Osteocyte (in vitro differentiated cells): ENCODE measurements around the gene CTDSPL. TPM values are rescaled to one million over a fixed set of nuclear protein-coding genes. Genes with fewer than 3 reads are reported as not detected.
A peak's percentile ranks its signal among the peaks of the same experiment; 100 is the strongest.

Source experiments
- DNase-seq: peaks from one replicate; pipeline ENCODE4 v3.0.0; 2021; ENCODE audit warnings: mixed read lengths; ENCODE audit not compliant: unreplicated experiment; ENCODE audit errors: extremely low spot score
- H3K27ac Mint-ChIP-seq: one replicate; pipeline ENCODE4 v1.8.0; 2021; ENCODE audit warnings: mild to moderate bottlenecking, mixed read lengths; ENCODE audit not compliant: unreplicated experiment
- H3K27me3 Mint-ChIP-seq: one replicate; pipeline ENCODE4 v1.8.0; 2021; ENCODE audit warnings: mixed read lengths; ENCODE audit not compliant: unreplicated experiment
- H3K36me3 Mint-ChIP-seq: one replicate; pipeline ENCODE4 v1.8.0; 2021; ENCODE audit warnings: mixed read lengths; ENCODE audit not compliant: unreplicated experiment
- H3K4me1 Mint-ChIP-seq: one replicate; pipeline ENCODE4 v1.8.0; 2021; ENCODE audit warnings: mixed read lengths; ENCODE audit not compliant: unreplicated experiment
- H3K4me3 Mint-ChIP-seq: one replicate; pipeline ENCODE4 v1.8.0; 2021; ENCODE audit warnings: mild to moderate bottlenecking, moderate library complexity, mixed read lengths; ENCODE audit not compliant: unreplicated experiment
- H3K9me3 Mint-ChIP-seq: one replicate; pipeline ENCODE4 v1.8.0; 2021; ENCODE audit warnings: mixed read lengths; ENCODE audit not compliant: unreplicated experiment
- total RNA-seq: library from RNA; stranded (reverse); gene quantifications from 2 replicates; pipeline ENCODE4 v1.2.1, GENCODE V29; 2021
- TF ChIP-seq, protein P1 (sequence below): fragments of 200-600 bp; sonication (generic); IDR thresholded peaks from 2 replicates; pipeline ENCODE4 v1.5.0; 2021; ENCODE audit warnings: antibody characterized with exemption, mild to moderate bottlenecking, moderate library complexity

Gene CTDSPL
- total RNA-seq, 1 donor from 2014 or later, result 71.6 TPM

DNA sequence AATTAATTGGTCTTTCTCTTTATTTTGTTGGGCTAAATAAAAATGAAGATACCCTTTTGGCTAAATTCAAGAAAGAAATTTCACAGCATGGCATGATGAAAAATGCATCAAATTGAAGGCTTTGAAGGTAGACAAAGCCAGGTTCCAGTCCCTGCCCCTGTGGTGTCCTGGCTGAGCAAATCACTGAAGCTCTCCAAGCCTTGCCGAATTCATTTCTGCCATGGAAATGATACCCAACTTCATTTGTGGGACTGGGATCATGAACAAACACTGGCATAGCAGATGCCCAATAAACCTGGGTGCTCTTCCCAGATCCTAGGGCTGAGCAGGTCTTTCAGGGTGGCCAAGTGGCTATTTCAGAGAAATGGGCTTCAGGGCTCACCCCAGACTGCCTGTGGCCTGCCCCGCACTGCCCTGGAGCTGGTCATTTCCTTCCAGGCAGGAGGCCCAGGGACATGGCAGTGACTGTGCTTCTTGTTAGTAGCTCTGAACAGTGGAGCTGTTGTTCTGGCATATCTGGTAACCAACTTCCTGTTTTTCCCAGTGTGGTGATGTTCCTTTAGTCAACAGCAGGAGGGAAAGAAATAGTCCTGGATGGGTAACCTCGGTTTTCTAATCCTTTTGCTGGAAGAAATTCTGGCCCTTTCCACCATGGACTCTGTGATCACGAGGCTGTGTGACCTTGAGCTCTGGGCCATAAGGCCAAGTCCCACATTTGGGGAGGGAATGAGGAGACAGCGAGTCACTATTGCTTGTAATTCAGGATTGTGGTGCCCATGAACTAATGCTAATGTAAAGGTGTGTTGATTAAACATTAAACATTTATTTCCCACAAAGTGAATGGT is 47.6 kb downstream of the CTDSPL start:
- Mint-ChIP-seq H3K4me1 (peaks cover 61% of the 10 kb centered on the region), H3K9me3 (no peaks in the 10 kb centered on the region), H3K27ac (no peak overlapping the region), H3K4me3 (no peak overlapping the region), H3K36me3 (peaks cover 19% of the 10 kb centered on the region), H3K27me3 (no peaks in the 10 kb centered on the region)
- TF ChIP-seq, protein P1, sequence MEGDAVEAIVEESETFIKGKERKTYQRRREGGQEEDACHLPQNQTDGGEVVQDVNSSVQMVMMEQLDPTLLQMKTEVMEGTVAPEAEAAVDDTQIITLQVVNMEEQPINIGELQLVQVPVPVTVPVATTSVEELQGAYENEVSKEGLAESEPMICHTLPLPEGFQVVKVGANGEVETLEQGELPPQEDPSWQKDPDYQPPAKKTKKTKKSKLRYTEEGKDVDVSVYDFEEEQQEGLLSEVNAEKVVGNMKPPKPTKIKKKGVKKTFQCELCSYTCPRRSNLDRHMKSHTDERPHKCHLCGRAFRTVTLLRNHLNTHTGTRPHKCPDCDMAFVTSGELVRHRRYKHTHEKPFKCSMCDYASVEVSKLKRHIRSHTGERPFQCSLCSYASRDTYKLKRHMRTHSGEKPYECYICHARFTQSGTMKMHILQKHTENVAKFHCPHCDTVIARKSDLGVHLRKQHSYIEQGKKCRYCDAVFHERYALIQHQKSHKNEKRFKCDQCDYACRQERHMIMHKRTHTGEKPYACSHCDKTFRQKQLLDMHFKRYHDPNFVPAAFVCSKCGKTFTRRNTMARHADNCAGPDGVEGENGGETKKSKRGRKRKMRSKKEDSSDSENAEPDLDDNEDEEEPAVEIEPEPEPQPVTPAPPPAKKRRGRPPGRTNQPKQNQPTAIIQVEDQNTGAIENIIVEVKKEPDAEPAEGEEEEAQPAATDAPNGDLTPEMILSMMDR, result no peak
- no peak for DNase-seq

DNA sequence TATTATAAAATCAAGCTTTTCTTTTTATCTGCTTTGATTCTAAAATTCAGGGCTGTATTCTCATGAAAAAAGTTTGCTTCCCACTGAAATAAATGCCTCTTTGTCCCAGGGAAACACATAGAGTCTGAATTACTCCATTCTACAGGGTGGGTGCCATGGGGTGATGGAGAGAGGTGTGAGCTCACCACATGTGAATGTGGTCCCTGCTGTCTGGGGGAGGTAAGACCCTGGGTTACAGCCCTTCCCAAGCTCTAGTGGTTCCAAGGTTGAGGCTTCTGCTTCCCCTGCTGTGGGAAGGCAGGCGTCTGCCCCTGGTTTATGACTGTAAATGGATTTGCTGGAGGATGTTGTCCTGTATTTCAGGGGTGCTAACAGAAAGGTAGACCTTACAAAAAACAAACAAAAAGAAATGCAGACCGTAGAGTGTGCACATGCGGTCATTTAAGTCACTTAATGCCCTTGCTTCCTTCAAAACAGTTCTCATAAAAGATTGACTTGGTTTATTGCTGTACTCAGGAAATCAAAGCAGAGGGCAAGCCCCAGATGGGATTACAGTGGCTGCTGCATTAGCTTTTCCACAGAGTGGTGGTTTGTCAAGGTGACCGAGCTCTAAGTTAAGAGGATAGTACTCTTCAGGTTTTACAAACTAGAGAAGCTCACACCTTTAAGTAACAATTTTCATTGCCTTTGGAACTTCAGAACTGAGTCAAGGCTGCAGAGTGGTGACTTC is 49.2 kb downstream of the CTDSPL start:
- Mint-ChIP-seq H3K27ac (peak overlapping the region; percentile 18), H3K4me3 (no peak overlapping the region), H3K27me3 (no peaks in the 10 kb centered on the region), H3K36me3 (peaks cover 27% of the 10 kb centered on the region), H3K4me1 (peaks cover 54% of the 10 kb centered on the region), H3K9me3 (peaks cover 8% of the 10 kb centered on the region)
- no peak for DNase-seq
- TF ChIP-seq, protein P1, result no peak

DNA sequence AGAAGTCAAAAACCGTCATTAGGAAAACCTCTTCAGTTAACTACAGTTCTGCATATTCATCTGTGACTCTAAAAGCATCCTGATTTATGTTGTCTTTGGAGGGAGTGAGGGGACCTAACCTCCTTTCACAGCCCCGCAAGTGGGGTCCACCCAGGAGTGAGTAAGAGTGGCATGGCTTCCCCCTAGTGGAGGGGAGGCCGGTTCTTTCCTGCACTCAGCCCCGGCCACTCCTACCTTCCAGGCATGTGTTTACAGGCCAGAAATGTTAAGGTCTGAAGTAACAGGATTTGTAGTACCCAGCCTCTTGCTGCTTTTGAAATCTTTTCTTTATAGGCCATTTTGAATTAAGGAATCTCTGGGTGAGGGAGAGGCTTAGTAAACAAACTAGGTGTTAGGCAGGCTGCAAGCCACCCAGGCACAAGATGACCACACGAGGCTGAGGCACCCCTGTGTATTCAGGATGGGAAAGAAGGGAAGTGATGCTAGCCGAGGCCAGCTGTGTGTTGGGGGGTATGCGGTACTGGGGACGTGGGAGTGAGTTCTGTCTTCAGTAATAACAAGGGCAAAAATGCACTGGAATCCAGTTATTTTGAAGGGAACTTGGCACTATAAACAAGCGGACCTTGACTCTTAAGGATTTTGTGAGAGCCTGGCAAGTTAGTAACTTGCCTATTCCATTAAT is 50.5 kb downstream of the CTDSPL start:
- Mint-ChIP-seq H3K4me3 (no peak overlapping the region), H3K36me3 (peaks cover 30% of the 10 kb centered on the region), H3K27ac (no peak overlapping the region), H3K4me1 (peaks cover 49% of the 10 kb centered on the region), H3K27me3 (no peaks in the 10 kb centered on the region), H3K9me3 (peaks cover 8% of the 10 kb centered on the region)
- TF ChIP-seq, protein P1, result no peak
- no peak for DNase-seq

DNA sequence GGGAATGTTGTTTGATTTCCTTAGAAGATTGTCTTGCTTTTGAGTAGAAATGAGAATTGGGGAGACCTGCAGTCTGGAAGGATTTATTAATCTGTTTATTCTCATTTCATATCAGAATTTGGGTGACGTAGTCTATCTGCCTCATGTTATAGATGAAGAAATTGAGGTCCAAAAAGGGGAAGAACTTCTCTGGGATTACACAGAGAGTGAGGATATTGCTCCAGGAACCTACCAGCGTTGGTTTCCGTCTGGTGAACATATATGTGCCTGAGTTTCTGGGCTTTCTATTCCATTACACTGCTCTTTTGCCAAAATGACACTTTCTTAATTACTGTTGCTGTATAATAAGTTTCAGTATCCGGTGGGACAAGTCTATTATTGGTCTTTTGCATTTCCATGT is 51.8 kb downstream of the CTDSPL start:
- no peak overlapping the region for H3K27ac Mint-ChIP-seq
- TF ChIP-seq, protein P1, result no peak
- peaks cover 8% of the 10 kb centered on the region for H3K9me3 Mint-ChIP-seq
- no peak for DNase-seq
- peaks cover 30% of the 10 kb centered on the region for H3K36me3 Mint-ChIP-seq
- H3K4me3 Mint-ChIP-seq, result no peak overlapping the region
- H3K27me3 Mint-ChIP-seq, result no peaks in the 10 kb centered on the region
- peaks cover 49% of the 10 kb centered on the region for H3K4me1 Mint-ChIP-seq
